Measurements from ENCODE around the gene RBM20.

The RBM20 gene

DNA sequence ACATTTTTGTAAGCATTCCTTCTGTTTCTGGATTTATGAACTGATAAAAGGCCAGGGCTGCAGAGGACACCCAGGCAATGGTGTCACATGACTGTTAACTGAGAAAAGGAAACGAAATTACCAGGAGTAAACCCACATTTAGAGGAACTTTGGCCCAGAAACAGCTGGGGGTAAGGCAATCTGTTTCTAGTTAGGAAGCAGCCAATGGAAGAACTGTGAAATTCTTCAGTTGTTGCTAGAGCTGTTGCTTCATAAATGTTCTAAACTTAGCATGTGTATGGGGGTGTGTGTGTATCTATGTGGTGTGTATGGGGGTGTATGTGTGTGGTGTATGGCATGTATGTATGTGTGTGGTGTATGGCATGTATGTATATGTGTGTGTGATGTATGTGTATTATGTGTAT, 215.8 kb downstream of the RBM20 start:
- no peak overlapping the region for H3K4me3 ChIP-seq (ENCODE audit: low read depth, low read length)
- POLR2A ChIA-PET = interaction anchor here (1.1 to 1.9 kb wide), 2 partner anchors 12 to 13 kb away, joined by 3 to 8 read pairs; partner anchors contain the start of gene PDCD4
- peak; percentile 68 for DNase-seq (ENCODE audit: low read depth, low spot score)
- TF ChIP-seq, protein P1, sequence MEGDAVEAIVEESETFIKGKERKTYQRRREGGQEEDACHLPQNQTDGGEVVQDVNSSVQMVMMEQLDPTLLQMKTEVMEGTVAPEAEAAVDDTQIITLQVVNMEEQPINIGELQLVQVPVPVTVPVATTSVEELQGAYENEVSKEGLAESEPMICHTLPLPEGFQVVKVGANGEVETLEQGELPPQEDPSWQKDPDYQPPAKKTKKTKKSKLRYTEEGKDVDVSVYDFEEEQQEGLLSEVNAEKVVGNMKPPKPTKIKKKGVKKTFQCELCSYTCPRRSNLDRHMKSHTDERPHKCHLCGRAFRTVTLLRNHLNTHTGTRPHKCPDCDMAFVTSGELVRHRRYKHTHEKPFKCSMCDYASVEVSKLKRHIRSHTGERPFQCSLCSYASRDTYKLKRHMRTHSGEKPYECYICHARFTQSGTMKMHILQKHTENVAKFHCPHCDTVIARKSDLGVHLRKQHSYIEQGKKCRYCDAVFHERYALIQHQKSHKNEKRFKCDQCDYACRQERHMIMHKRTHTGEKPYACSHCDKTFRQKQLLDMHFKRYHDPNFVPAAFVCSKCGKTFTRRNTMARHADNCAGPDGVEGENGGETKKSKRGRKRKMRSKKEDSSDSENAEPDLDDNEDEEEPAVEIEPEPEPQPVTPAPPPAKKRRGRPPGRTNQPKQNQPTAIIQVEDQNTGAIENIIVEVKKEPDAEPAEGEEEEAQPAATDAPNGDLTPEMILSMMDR (IDR thresholded peaks at IDR 0.05; ENCODE audit: insufficient read depth, low read length, missing control alignments) = no peak
- CTCF ChIA-PET = interaction anchor here (1.0 to 1.3 kb wide), 3 partner anchors 11 to 250 kb away, joined by 3 to 6 read pairs (median 3); partner anchors contain the start of gene PDCD4

GRCh38 chr10:110860576-110861241, 216.6 kb downstream of the RBM20 start:
- CTCF ChIA-PET = interaction anchor here (1.1 to 1.3 kb wide), 2 partner anchors 11 to 16 kb away, joined by 3 to 6 read pairs; partner anchors contain the start of gene PDCD4
- POLR2A ChIA-PET = interaction anchor here (1.9 kb wide), 1 partner anchor 11 kb away, joined by 8 read pairs; the partner anchor contains the start of gene PDCD4
- DNase-seq (ENCODE audit: low read depth, low spot score) = no peak

GRCh38 chr10:110861476-110861875, 217.3 kb downstream of the RBM20 start:
- POLR2A ChIA-PET = no interaction called here
- DNase-seq (ENCODE audit: low read depth, low spot score) = no peak
- no peak overlapping the region for H3K4me3 ChIP-seq (ENCODE audit: low read depth, low read length)
- TF ChIP-seq, protein P1 (IDR thresholded peaks at IDR 0.05; ENCODE audit: insufficient read depth, low read length, missing control alignments) = no peak
- CTCF ChIA-PET = interaction anchor here (1.5 kb wide), 1 partner anchor 11 kb away, joined by 3 read pairs; no protein-coding TSS in a partner anchor

More at GRCh38 chr10:110860576-110861241, 216.6 kb downstream of the RBM20 start:
- no peak overlapping the region for H3K4me3 ChIP-seq (ENCODE audit: low read depth, low read length)
- TF ChIP-seq, protein P1 (IDR thresholded peaks at IDR 0.05; ENCODE audit: insufficient read depth, low read length, missing control alignments) = no peak

GRCh38 chr10:110861930-110862649, 218.0 kb downstream of the RBM20 start:
- ChIA-PET POLR2A (no interaction called here), CTCF (interaction anchor here (0.7 to 1.5 kb wide), 3 partner anchors 11 to 58 kb away, joined by 3 read pairs; no protein-coding TSS in a partner anchor)
- no peak overlapping the region for H3K4me3 ChIP-seq (ENCODE audit: low read depth, low read length)
- TF ChIP-seq, protein P1 (IDR thresholded peaks at IDR 0.05; ENCODE audit: insufficient read depth, low read length, missing control alignments) = no peak
- no peak for DNase-seq (ENCODE audit: low read depth, low spot score)

DNA sequence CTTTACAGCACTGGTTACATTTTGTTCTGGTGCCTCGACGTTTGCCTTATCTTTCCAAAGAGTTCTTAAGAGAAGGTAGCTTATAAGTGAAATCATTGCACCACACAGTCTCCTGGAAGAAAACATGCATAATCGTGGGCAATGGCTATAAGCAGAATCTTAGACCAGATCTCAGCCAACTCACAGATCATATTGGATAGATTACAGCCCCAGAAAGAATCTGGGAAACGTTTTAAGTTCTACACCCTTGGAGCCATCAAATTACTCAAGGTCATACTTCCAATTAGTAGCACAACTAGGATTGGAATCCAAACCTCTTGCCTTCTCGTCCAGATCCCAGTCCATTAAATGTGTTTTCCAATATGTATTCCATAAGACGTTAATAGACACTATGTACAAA, 218.8 kb downstream of the RBM20 start:
- ChIA-PET POLR2A (no interaction called here), CTCF (interaction anchor here (0.7 to 1.5 kb wide), 3 partner anchors 12 to 59 kb away, joined by 3 read pairs; no protein-coding TSS in a partner anchor)
- DNase-seq (ENCODE audit: low read depth, low spot score) = no peak
- TF ChIP-seq, protein P1 (IDR thresholded peaks at IDR 0.05; ENCODE audit: insufficient read depth, low read length, missing control alignments) = no peak
- no peak overlapping the region for H3K4me3 ChIP-seq (ENCODE audit: low read depth, low read length)

DNA sequence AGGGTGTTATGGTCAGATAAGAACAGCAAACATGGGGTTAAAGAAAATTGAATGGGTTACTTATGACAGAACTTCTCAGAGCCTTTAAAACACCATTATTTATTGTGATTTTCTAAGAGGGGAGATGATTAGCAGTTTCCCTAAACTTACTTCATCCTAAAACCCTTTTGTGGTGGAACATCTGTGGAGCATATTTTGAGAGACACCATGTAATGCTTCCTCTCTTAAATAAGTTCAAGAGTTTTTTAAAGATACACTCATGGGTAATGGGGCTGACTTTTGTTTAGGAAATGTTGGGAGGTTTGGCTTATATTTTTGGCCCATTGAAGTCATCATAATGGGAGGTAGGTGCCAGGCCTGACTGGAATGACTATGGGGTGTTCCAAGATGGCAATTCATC, 219.2 kb downstream of the RBM20 start:
- DNase-seq (ENCODE audit: low read depth, low spot score) = no peak
- POLR2A ChIA-PET = no interaction called here
- CTCF ChIA-PET = interaction anchor here (1.3 kb wide), 1 partner anchor 60 kb away, joined by 3 read pairs; no protein-coding TSS in a partner anchor
- H3K4me3 ChIP-seq (ENCODE audit: low read depth, low read length) = no peak overlapping the region
- TF ChIP-seq, protein P1 (IDR thresholded peaks at IDR 0.05; ENCODE audit: insufficient read depth, low read length, missing control alignments) = no peak

All from AG04449 (cell line).